HK-2 (cell line): Measurements from ENCODE around the gene XCR1.
"Not testable (repeated sequence)": the region's sequence is repeated elsewhere in the genome, so short reads cannot be mapped to it uniquely, and the experiment has no call there.

Source experiments
- DNase-seq: peaks from one replicate; pipeline ENCODE4 v3.0.0-alpha.2; 2018; ENCODE audit not compliant: unreplicated experiment

XCR1 gene

GRCh38 chr3:46027021-46027705 is at the start of gene XCR1:
Gene XCR1, minus strand, starts transcription at chr3:46027483. Its CDS starts 5,536 bp downstream, at chr3:46021947.
- DNase-seq = no peak

GRCh38 chr3:46076606-46077005 is 49.3 kb upstream of the XCR1 start:
- DNase-seq = no peak

DNA sequence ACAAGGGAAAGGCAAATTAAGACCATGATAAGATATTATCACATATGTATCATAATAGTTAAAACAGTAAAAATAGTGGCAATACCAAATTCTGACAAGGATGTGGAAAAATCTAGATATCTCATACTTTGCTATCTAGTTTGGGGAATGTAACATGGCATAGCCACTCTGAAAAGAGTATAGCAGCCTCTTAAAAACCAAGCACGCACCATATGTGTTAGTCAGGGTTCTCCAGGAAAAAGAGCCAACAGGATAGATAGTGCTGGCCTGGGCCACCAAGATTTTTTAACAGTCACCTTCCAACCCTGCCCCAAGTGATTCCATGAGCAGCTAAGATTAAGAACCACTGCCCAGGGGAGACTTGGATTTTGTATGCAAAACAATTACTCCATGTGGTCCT is 48.5 kb upstream of the XCR1 start:
- no peak for DNase-seq

DNA sequence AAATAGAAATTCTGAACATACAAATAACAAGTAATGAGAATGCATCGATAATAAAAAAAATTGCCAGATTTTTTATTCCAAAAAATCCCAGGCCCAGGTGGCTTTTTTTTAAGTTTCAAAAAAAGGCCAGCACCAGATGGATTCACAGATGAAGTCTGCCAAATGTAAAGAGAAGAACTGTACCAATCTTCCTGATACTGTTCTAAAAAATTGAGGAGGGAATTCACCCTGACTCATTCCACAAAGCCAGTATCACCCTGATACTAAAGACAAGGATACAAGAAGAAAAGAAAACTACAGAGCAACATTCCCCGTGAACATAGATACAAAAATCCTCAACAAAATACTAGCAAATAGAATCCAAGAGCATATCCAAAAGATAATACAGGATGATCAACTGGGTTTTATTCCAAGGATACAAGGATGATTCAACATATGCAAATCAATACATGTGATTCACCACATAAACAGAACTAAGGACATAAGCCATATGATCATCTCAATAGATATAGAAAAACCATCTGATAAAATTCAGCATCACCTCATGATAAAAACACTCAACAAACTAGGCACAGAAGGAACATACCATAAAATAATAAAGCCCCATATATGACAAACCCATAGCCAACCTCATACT is 44.1 kb upstream of the XCR1 start:
- no peak for DNase-seq

DNA sequence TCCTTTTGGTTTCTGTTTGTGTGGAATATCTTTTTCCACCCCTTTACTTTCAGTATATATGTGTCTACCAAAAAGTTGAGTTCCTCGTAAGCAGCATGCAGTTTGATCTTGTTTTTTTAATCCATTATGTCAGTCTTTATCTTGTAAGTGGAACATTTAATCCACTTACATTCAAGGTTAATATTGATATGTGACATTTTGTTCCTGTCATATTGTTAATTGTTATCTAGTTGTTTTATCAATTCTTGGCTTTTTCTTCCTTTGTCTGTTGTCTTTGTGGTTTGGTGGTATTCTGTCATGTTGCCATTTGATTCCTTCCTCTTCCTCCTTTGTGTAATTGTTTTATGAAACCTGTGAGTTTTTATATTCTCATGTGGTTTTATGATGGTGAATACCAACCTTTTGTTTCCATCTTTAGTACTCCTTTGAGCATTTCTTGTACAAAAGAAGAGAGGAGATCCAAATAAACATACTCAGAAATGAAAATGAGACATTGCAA is 43.4 kb upstream of the XCR1 start:
- DNase-seq = no peak

DNA sequence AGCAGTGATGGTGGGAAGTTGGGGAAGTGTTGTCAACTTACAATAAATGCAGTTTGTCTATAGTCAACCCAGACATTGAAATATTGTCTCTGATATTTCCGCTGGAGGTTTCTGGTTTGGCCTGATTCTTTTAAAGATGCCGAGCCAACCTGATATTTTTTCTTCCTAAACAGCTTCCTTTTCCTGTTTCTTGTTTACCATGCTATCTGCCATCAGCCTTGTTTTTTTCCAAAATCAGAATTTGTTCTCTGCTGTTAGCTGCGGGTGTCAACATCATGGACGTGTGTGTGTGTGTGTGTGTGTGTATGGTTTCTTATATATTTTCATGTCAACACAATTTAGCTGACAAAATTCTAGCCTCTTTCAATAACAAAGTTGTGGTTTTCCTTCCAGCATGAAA is 41.2 kb upstream of the XCR1 start:
- no peak for DNase-seq

DNA sequence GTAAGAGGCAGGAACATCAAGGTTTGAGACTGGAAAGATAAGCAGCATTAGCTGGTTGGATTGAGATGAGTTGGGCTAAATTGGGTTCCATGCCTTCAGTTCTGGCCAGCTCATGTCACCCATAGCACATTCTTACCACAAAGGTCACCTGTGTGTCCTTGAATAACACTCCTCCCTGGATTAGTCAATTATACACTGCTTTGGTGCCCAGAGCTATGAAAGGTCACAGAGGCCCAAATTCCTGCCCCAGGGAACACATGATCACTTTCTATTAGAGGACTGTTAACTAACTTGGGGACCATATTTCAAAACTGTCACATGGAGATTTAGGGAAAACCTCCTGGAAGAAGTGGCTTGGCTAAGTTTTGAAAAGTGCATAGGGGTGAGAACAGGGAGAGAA is 40.1 kb upstream of the XCR1 start:
- no peak for DNase-seq

DNA sequence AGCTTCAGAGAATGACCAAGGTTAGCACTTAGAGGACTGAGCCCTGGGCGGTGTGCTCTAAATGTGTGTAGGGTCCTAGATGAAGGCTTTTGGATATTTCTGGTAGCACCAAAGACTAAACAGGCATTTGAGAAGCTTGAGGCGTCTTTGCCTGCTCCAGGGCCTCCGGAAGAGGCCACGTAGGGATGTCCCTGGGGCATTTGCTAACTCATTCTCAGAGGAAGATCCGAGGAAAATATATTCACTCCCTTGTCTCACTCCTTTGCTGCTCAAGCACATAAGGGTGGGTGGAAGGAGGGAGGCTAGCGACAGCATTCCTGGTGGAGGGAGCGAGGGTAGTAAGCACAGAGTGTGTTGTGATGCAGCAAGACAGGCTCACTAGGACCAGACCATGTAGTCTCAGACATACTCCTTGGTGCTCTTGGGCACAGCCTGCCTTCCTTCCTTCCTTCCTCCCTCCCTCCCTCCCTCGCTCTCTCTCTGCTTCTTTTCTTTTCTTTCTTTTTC is 38.5 kb upstream of the XCR1 start:
- DNase-seq = no peak

GRCh38 chr3:46065294-46065705 is 38.0 kb upstream of the XCR1 start:
- DNase-seq = no peak

DNA sequence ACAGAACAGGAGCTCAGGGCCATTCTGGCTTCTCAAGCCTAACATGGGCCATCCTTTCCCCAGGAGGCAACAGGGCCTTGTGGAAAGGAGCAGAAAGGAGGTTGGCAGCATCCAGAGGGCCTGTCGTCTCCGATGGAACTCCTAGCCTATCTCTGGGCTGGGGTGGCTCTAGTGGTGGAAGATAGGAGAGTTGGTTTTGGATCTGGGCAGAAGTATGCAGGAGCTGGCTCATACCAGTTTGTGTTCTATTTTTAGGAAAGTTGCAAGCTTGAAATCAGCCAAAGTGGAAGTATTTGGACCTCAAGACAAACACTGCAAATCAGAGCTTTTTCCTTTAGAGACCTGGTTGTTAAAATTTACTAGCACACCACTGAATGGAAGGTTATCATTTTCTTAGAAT is 35.4 kb upstream of the XCR1 start:
- no peak for DNase-seq

DNA sequence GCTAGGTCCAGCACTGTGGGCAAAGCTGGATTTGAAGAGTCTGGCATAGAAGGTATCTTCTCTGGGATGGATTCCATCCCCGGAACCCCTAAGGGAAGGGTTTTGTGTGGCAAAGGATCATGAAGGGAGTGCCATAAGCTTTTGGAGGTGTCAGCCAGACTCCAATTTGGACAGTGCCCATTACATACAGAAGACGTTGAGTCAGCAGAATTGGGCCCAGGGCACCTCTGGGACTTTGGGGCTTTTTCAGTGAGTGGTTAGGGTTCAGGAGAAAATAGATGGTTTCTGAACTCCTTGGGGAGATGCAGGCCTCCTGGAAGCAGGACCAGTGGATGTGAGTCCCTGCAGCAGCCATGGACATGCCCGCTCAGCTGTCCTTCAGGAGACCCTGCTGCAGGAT is 34.6 kb upstream of the XCR1 start:
- DNase-seq = no peak

- DNase-seq = no peak
Observed at GRCh38 chr3:46061108-46061720, 33.9 kb upstream of the XCR1 start.

GRCh38 chr3:46060551-46060950 is 33.3 kb upstream of the XCR1 start:
- DNase-seq = no peak

DNA sequence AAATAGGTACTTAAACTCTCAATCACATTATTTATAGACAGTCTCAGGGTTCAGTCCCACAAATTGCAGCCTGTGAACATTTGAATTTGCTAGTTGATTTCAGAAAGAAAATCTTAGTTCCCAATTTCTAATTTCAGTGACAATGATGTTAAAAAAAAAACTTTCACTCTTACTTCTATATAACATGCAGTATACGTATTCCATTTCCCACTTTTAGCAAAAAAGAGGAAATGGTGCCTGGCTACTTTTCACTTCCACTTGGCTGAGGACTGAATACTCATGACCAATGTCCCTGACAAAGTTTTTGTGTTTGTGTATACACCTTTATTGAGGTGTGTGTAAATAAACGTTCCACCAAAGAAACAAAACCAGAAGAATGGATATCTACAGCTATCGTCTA is 32.1 kb upstream of the XCR1 start:
- DNase-seq = no peak

DNA sequence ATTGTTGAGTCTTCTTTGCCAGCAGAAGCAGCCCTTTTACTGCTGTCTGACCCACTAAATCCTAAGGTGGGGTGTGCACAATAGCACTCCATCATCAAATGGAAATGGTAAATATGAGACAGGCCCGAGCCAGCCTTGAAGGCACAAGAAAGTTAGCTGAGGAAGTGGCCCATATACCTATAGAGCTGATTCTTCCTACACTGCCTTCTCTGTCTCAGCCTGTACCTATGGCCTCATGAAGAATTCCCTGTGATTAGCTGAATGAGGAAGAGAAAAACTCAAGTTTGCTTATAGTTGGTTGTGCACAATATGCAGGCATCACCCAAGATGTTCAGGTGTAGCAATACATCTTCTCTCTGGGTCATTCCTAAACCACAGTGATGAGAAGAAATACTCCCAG is 31.7 kb upstream of the XCR1 start:
- no peak for DNase-seq

DNA sequence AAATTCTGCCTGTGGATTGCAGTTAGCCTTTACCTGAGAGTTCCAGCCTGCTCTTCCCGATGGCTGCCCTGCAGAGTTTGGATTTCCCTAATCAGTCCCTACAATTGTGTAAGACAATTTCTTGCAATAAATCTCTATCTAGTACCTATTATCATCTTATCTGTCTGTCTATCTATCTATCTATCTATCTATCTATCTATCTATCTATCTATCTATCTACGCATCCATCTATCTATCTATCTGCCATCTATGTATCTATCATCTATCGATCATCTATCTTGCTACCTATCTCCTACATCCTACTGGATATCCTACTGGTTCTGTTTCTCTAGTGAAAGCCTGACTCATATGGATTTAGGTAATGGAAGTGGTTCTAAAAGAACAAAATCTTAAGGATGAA is 30.4 kb upstream of the XCR1 start:
- no peak for DNase-seq

GRCh38 chr3:46056686-46057085 is 29.4 kb upstream of the XCR1 start:
- no peak for DNase-seq

- not testable (repeated sequence) for DNase-seq
Observed at GRCh38 chr3:46053761-46054515, 26.7 kb upstream of the XCR1 start.

DNA sequence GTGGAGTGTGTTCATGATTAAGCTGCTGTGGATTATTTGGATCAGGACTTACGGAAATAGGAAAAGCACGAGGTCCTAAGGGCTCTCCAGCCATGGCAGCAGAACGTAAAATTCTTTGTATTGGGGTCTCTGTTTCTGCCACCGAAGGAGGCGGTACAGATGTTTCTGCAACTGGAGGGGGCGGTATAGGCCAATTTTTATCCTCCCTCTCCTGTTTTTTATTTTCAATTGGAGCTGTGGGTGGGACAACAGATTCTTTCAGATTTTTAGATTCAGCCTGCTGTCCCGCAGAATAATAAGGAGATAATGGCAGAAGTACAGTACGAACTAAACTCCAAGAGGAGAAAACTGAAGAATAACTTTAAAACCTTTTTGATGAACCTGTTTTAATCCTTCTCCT is 26.0 kb upstream of the XCR1 start:
- DNase-seq = not testable (repeated sequence)

GRCh38 chr3:46052531-46052930 is 25.2 kb upstream of the XCR1 start:
- no peak for DNase-seq

- DNase-seq = no peak
Observed at GRCh38 chr3:46049093-46049492, 21.8 kb upstream of the XCR1 start.

DNA sequence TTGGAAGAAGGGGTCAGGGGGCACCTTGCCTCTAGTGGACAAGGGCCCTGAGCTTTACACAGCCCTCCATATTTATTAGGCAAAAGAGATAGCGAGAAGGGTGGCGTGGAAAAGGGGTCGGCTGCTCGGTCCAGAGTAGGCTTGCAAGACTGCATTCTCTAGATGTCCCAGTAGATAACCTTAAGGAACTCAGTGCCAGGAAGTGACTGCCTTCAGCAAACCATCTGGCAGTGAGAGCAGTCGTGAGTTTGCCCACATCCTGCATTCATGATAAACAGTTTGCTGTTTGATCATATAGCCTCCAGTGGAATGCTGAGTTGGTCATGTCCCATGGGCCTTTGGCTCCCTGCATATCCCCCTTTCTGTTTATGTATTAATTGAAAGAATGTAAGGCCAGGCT is 18.9 kb upstream of the XCR1 start:
- DNase-seq = not testable (repeated sequence)
